Measurements from ENCODE around the gene BPTF. TPM values are rescaled to one million over a fixed set of nuclear protein-coding genes. Genes with fewer than 3 reads are reported as not detected.
"Not testable (repeated sequence)": the region's sequence is repeated elsewhere in the genome, so short reads cannot be mapped to it uniquely, and the experiment has no call there.

BPTF gene
- total RNA-seq, 3 donors from 2014 or later (not counting 1 experiment from before 2014, with no cell fraction given), result 168 to 205 (median 193) TPM

- H3K36me3 ChIP-seq (ENCODE audit: control insufficient read depth, insufficient read depth, low read length), result peaks cover 25% of the 10 kb centered on the region
These were observed 155.2 kb downstream of the BPTF start for GRCh38 chr17:67980456-67980855.

GRCh38 chr17:67980883-67981282, 155.6 kb downstream of the BPTF start:
- H3K36me3 Mint-ChIP-seq; intact Hi-C loops (cut with micrococcal nuclease); H3K9me3 Mint-ChIP-seq; H3K4me1 ChIP-seq (ENCODE audit: control insufficient read depth, insufficient read depth, low read length); H3K4me1 Mint-ChIP-seq; H3K27me3 ChIP-seq (ENCODE audit: control insufficient read depth, insufficient read depth, low read length); H3K4me3 Mint-ChIP-seq; DNase-seq; H3K27me3 Mint-ChIP-seq (ENCODE audit: low read depth in 2 of 2); H3K27ac Mint-ChIP-seq; ATAC-seq; H3K4me3 ChIP-seq (ENCODE audit: low read length); H3K9me3 ChIP-seq (ENCODE audit: control insufficient read depth, insufficient read depth, low read length); H3K27ac ChIP-seq (ENCODE audit: low read length): not testable (repeated sequence)
- peaks cover 23% of the 10 kb centered on the region for H3K36me3 ChIP-seq (ENCODE audit: control insufficient read depth, insufficient read depth, low read length)
- 42% methylated on average over 2 of the region's 3 CpGs for WGBS (ENCODE audit: insufficient coverage)

More at GRCh38 chr17:67980456-67980855, 155.2 kb downstream of the BPTF start:
- intact Hi-C loops (cut with micrococcal nuclease), result no loop called here
- Mint-ChIP-seq H3K4me3 (no peak overlapping the region), H3K36me3 (no peaks in the 10 kb centered on the region), H3K4me1 (peaks cover 4 to 9% of the 10 kb centered on the region in 2 donors), H3K27ac (no peak overlapping the region), H3K9me3 (no peaks in the 10 kb centered on the region), H3K27me3 (ENCODE audit: low read depth in 2 of 2) (no peaks in the 10 kb centered on the region)
- no peak overlapping the region for H3K4me3 ChIP-seq (ENCODE audit: low read length)
- H3K27me3 ChIP-seq (ENCODE audit: control insufficient read depth, insufficient read depth, low read length), result no peaks in the 10 kb centered on the region
- no peak overlapping the region for H3K27ac ChIP-seq (ENCODE audit: low read length)
- DNase-seq (no peak), ATAC-seq (no peak)
- H3K4me1 ChIP-seq (ENCODE audit: control insufficient read depth, insufficient read depth, low read length), result no peaks in the 10 kb centered on the region
- H3K9me3 ChIP-seq (ENCODE audit: control insufficient read depth, insufficient read depth, low read length), result no peaks in the 10 kb centered on the region
- no peak for TF ChIP-seq CTCF (IDR thresholded peaks at IDR 0.05)
- WGBS (ENCODE audit: insufficient coverage), result 100% methylated on average over 1 of the region's 2 CpGs

GRCh38 chr17:67982034-67982640, 156.8 kb downstream of the BPTF start:
- H3K27me3 Mint-ChIP-seq (ENCODE audit: low read depth in 2 of 2), result no peaks in the 10 kb centered on the region
- ATAC-seq (no peak), DNase-seq (no peak)
- Histone ChIP-seq H3K9me3 (ENCODE audit: control insufficient read depth, insufficient read depth, low read length) (no peaks in the 10 kb centered on the region), H3K4me1 (ENCODE audit: control insufficient read depth, insufficient read depth, low read length) (no peaks in the 10 kb centered on the region), H3K27ac (ENCODE audit: low read length) (no peak overlapping the region), H3K36me3 (ENCODE audit: control insufficient read depth, insufficient read depth, low read length) (peaks cover 16% of the 10 kb centered on the region), H3K27me3 (ENCODE audit: control insufficient read depth, insufficient read depth, low read length) (no peaks in the 10 kb centered on the region), H3K4me3 (ENCODE audit: low read length) (no peak overlapping the region)
- H3K27ac Mint-ChIP-seq, result peak overlapping the region; percentile 38 to 45
- no peak overlapping the region for H3K4me3 Mint-ChIP-seq
- intact Hi-C loops (cut with micrococcal nuclease), result no loop called here
- H3K4me1 Mint-ChIP-seq, result peaks cover 4 to 9% of the 10 kb centered on the region in 2 donors
- no peaks in the 10 kb centered on the region for H3K9me3 Mint-ChIP-seq
- 73% methylated on average over 8 of the region's 9 CpGs for WGBS (ENCODE audit: insufficient coverage)
- TF ChIP-seq CTCF (IDR thresholded peaks at IDR 0.05), result no peak
- H3K36me3 Mint-ChIP-seq, result no peaks in the 10 kb centered on the region

GRCh38 chr17:67982686-67983382, 157.5 kb downstream of the BPTF start:
- Mint-ChIP-seq H3K27me3 (ENCODE audit: low read depth in 2 of 2) (no peaks in the 10 kb centered on the region), H3K9me3 (no peaks in the 10 kb centered on the region), H3K27ac (peak overlapping the region in 1 of 2 donors; percentile 45), H3K36me3 (no peaks in the 10 kb centered on the region), H3K4me3 (no peak overlapping the region), H3K4me1 (peaks cover 4 to 9% of the 10 kb centered on the region in 2 donors)
- no peaks in the 10 kb centered on the region for H3K4me1 ChIP-seq (ENCODE audit: control insufficient read depth, insufficient read depth, low read length)
- intact Hi-C loops (cut with micrococcal nuclease), result no loop called here
- ATAC-seq, result no peak
- no peak for TF ChIP-seq CTCF (IDR thresholded peaks at IDR 0.05)
- no peaks in the 10 kb centered on the region for H3K9me3 ChIP-seq (ENCODE audit: control insufficient read depth, insufficient read depth, low read length)
- no peak for DNase-seq
- H3K27me3 ChIP-seq (ENCODE audit: control insufficient read depth, insufficient read depth, low read length), result no peaks in the 10 kb centered on the region
- no peak overlapping the region for H3K27ac ChIP-seq (ENCODE audit: low read length)
- WGBS (ENCODE audit: insufficient coverage), result 86% methylated on average over 6 of the region's 8 CpGs
- H3K4me3 ChIP-seq (ENCODE audit: low read length), result no peak overlapping the region
- peaks cover 16% of the 10 kb centered on the region for H3K36me3 ChIP-seq (ENCODE audit: control insufficient read depth, insufficient read depth, low read length)

Measured in natural killer cell (primary cell).